ENCODE measurements around the gene CCDC148.

GRCh38 chr2:158130832-158131473, 325.6 kb downstream of the CCDC148 start:
- TF ChIP-seq POLR2A (IDR thresholded peaks at IDR 0.05) = no peak
- TF ChIP-seq CTCF (IDR thresholded peaks at IDR 0.05) = no peak

All from Peyer's patch (tissue), 4 donors.